Lung (tissue), 12 donors: ENCODE data around the gene SGPL1. TPM values are rescaled to one million over a fixed set of nuclear protein-coding genes. Genes with fewer than 3 reads are reported as not detected.
A peak's percentile ranks its signal among the peaks of the same experiment; 100 is the strongest.

Experiments
- ATAC-seq: fragments of 200-7000 bp; cut with Tn5 transposase; one replicate; pipeline ENCODE4 v1.9.1; 2020; ENCODE audit warnings: moderate number of reproducible peaks; ENCODE audit not compliant: insufficient read depth, low FRiP score
- DNase-seq, 3 donors: peaks; one replicate each; pipeline ENCODE4 v3.0.0-alpha.2; 2013 to 2017
- H3K27ac ChIP-seq, 2 donors: one replicate each; pipeline ENCODE4 v1.5.1; 2013; ENCODE audit warnings: mild to moderate bottlenecking in 2 of 2, moderate library complexity in 2 of 2, control low read depth in 1 of 2, inconsistent platforms in 1 of 2, low read depth in 1 of 2, low read length in 1 of 2
- H3K27me3 ChIP-seq, 3 donors: one replicate each; pipeline ENCODE4 v1.5.1; 2013; ENCODE audit warnings: low read length in 2 of 3; ENCODE audit not compliant: control insufficient read depth in 3 of 3, insufficient read depth in 3 of 3
- H3K36me3 ChIP-seq, 4 donors: one replicate each; pipeline ENCODE4 v1.5.1; 2013; ENCODE audit warnings: low read length in 4 of 4, mild to moderate bottlenecking in 1 of 4, moderate library complexity in 1 of 4; ENCODE audit not compliant: control insufficient read depth in 4 of 4, insufficient read depth in 4 of 4
- H3K4me1 ChIP-seq, 5 donors: one replicate each; pipeline ENCODE4 v1.5.1; 2013; ENCODE audit warnings: low read length in 5 of 5, mild to moderate bottlenecking in 2 of 5, moderate library complexity in 1 of 5; ENCODE audit not compliant: control insufficient read depth in 5 of 5, insufficient read depth in 5 of 5
- H3K4me3 ChIP-seq: one replicate; pipeline ENCODE4 v1.5.1; 2013; ENCODE audit warnings: mild to moderate bottlenecking, control low read depth, moderate library complexity
- H3K9ac ChIP-seq, 2 donors: one replicate each; pipeline ENCODE4 v1.5.1; 2013; ENCODE audit warnings: low read length in 2 of 2, control low read depth in 1 of 2; ENCODE audit not compliant: insufficient read depth in 1 of 2
- H3K9me3 ChIP-seq, 4 donors: one replicate each; pipeline ENCODE4 v1.5.1; 2013; ENCODE audit warnings: low read length in 3 of 4, mild to moderate bottlenecking in 1 of 4, moderate library complexity in 1 of 4; ENCODE audit not compliant: control insufficient read depth in 4 of 4, insufficient read depth in 3 of 4
- CTCF ChIP-seq: IDR thresholded peaks from 2 replicates; pipeline ENCODE4 v1.5.1; 2012; ENCODE audit warnings: mild to moderate bottlenecking; ENCODE audit errors: control extremely low read depth, extremely low read depth
- WGBS, 2 donors: extraction: QIAGEN DNeasy Blood & Tissue Kit; methylation state at CpG; one replicate each; pipeline ENCODE4 v1.1.7; 2013; 5-methylcytosine and 5-hydroxymethylcytosine counted together
- polyA plus RNA-seq, 2 donors: library from polyadenylated mRNA; stranded (reverse); fragments of 200-250 nt; gene quantifications; one replicate each; pipeline ENCODE4 v1.2.1, GENCODE V29; 2013
- total RNA-seq, 2 donors: library from RNA; depleted of rRNA in 1 of 2; stranded (reverse); fragments of >200 nt in 1 of 2; gene quantifications; one replicate each; pipeline ENCODE4 v1.2.1, GENCODE V29; 2014 to 2021
- donor health status: control.
- donor health status: control.
- donor health status: Bipolar disorder and iron deficiency.
- donor health status: healthy.
- donor health status: DM: yes; HTN: yes; CAD: no.

SGPL1 gene
- total and polyA plus RNA-seq, 4 donors: 8.3 to 57.4 (median 30.8) TPM

- Histone ChIP-seq H3K4me1 (peaks cover 0 to 12% (median 7%) of the 10 kb centered on the region in 5 donors), H3K9me3 (no peaks in the 10 kb centered on the region), H3K9ac (no peak overlapping the region), H3K36me3 (peaks cover 3 to 11% (median 8%) of the 10 kb centered on the region in 4 donors), H3K4me3 (no peak overlapping the region), H3K27ac (no peak overlapping the region), H3K27me3 (no peaks in the 10 kb centered on the region)
- WGBS, 2 donors: 82 to 88% methylated on average over 2 of the region's 2 CpGs
- DNase-seq (no peak), ATAC-seq (no peak)
- no peak for TF ChIP-seq CTCF
Measured at GRCh38 chr10:70843333-70843732, 27.6 kb downstream of the SGPL1 start.

GRCh38 chr10:70843776-70844489 is 28.2 kb downstream of the SGPL1 start:
- peaks cover 0 to 12% (median 7%) of the 10 kb centered on the region in 5 donors for H3K4me1 ChIP-seq
- no peaks in the 10 kb centered on the region for H3K27me3 ChIP-seq
- no peak for TF ChIP-seq CTCF
- ATAC-seq (no peak), DNase-seq (peak in 1 of 3 donors; percentile 62)
- H3K9me3 ChIP-seq: no peaks in the 10 kb centered on the region
- no peak overlapping the region for H3K4me3 ChIP-seq
- peaks cover 3 to 11% (median 8%) of the 10 kb centered on the region in 4 donors for H3K36me3 ChIP-seq
- no peak overlapping the region for H3K27ac ChIP-seq
- no peak overlapping the region for H3K9ac ChIP-seq
- WGBS, 2 donors: 82 to 87% methylated on average over 2 of the region's 2 CpGs

- Histone ChIP-seq H3K27me3 (no peaks in the 10 kb centered on the region), H3K4me3 (no peak overlapping the region), H3K9me3 (no peaks in the 10 kb centered on the region), H3K9ac (no peak overlapping the region), H3K27ac (no peak overlapping the region), H3K36me3 (peaks cover 3 to 10% (median 8%) of the 10 kb centered on the region in 4 donors), H3K4me1 (peaks cover 0 to 20% (median 12%) of the 10 kb centered on the region in 5 donors)
- ATAC-seq (no peak), DNase-seq (no peak)
- TF ChIP-seq CTCF: no peak
- WGBS, 2 donors: 94 to 95% methylated on average over 2 of the region's 2 CpGs
Measured at GRCh38 chr10:70845256-70845655, 29.5 kb downstream of the SGPL1 start.

GRCh38 chr10:70845816-70846215 is 30.1 kb downstream of the SGPL1 start:
- DNase-seq: no peak
- no peak for TF ChIP-seq CTCF
- 71 to 92% methylated on average over 1 of the region's 1 CpG for WGBS, 2 donors

More at GRCh38 chr10:70845816-70846215, 30.1 kb downstream of the SGPL1 start:
- no peak overlapping the region for H3K4me3 ChIP-seq
- H3K27me3 ChIP-seq: no peaks in the 10 kb centered on the region
- H3K9ac ChIP-seq: no peak overlapping the region
- no peaks in the 10 kb centered on the region for H3K9me3 ChIP-seq
- H3K36me3 ChIP-seq: peaks cover 3 to 10% (median 7%) of the 10 kb centered on the region in 4 donors
- H3K4me1 ChIP-seq: peaks cover 0 to 20% (median 12%) of the 10 kb centered on the region in 5 donors
- H3K27ac ChIP-seq: no peak overlapping the region
- ATAC-seq: no peak
